Lower lobe of right lung (tissue), 2 donors: ENCODE results near the gene HADHB. TPM values are rescaled to one million over a fixed set of nuclear protein-coding genes. Genes with fewer than 3 reads are reported as not detected.

Experiments used
- ATAC-seq, 2 donors: fragments of 200-7000 bp; cut with Tn5 transposase; one replicate each; pipeline ENCODE4 v1.9.1; 2020 to 2022; ENCODE audit warnings: mild to moderate bottlenecking in 2 of 2, moderate library complexity in 2 of 2
- DNase-seq: peaks from one replicate; pipeline ENCODE4 v3.0.0-alpha.2; 2020
- H3K27ac ChIP-seq: fragments of 200-600 bp; one replicate; pipeline ENCODE4 v1.8.0; 2022
- H3K27me3 ChIP-seq: fragments of 200-600 bp; one replicate; pipeline ENCODE4 v1.8.0; 2022; ENCODE audit warnings: low read depth
- H3K36me3 ChIP-seq: fragments of 200-600 bp; one replicate; pipeline ENCODE4 v1.8.0; 2022; ENCODE audit warnings: mild to moderate bottlenecking
- H3K4me1 ChIP-seq: fragments of 200-600 bp; one replicate; pipeline ENCODE4 v1.8.0; 2022
- H3K4me3 ChIP-seq: fragments of 200-600 bp; one replicate; pipeline ENCODE4 v1.8.0; 2022; ENCODE audit warnings: mild to moderate bottlenecking
- H3K9me3 ChIP-seq: fragments of 200-600 bp; one replicate; pipeline ENCODE4 v1.8.0; 2022
- intact Hi-C: fragments of 100-400 bp; cut with DNase I; formaldehyde crosslinking; loops from one replicate; pipeline ENCODE4 v1.11.0; 2022
- total RNA-seq: library from RNA; stranded (reverse); fragmentation: NEBNext Ultra II Directional; extraction: Animal tissue kit (Norgen Biotek cat#: 25700); gene quantifications from one replicate; pipeline ENCODE4 v1.2.1, GENCODE V29; 2021
- TF ChIP-seq, protein P1 (sequence below): fragments of 200-600 bp; IDR thresholded peaks from one replicate; pipeline ENCODE4 v1.8.0; 2022; ENCODE audit warnings: antibody characterized with exemption, mild to moderate bottlenecking
- donor health status: DM: no; HTN: yes; CAD: no; lungs with severe emphysema.

The HADHB gene
- total RNA-seq, 1 donor from 2014 or later = 119 TPM

DNA sequence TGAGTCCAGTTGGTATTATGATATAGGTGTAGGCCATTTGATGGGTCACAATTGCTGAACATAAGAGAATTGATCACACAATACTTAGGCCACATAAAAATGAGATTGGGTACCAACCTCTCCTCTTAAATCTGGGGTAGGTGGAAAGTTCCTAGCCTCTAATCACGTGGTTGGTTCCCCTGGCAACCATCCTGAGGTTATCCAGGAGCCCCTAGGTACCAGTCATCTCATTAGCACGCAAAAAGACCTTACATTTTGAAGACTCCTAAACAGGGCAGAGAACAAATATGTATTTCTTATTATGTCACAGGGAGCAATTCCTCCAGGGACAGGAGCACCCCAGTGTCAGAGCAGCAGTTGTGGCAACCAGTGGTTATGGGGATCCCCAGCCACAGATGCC, 88.6 kb downstream of the HADHB start:
- Histone ChIP-seq H3K4me3 (no peak overlapping the region), H3K27ac (no peak overlapping the region), H3K4me1 (peaks cover 7% of the 10 kb centered on the region), H3K9me3 (no peaks in the 10 kb centered on the region), H3K27me3 (no peaks in the 10 kb centered on the region), H3K36me3 (no peaks in the 10 kb centered on the region)
- DNase-seq (no peak), ATAC-seq (no peak)
- TF ChIP-seq, protein P1, sequence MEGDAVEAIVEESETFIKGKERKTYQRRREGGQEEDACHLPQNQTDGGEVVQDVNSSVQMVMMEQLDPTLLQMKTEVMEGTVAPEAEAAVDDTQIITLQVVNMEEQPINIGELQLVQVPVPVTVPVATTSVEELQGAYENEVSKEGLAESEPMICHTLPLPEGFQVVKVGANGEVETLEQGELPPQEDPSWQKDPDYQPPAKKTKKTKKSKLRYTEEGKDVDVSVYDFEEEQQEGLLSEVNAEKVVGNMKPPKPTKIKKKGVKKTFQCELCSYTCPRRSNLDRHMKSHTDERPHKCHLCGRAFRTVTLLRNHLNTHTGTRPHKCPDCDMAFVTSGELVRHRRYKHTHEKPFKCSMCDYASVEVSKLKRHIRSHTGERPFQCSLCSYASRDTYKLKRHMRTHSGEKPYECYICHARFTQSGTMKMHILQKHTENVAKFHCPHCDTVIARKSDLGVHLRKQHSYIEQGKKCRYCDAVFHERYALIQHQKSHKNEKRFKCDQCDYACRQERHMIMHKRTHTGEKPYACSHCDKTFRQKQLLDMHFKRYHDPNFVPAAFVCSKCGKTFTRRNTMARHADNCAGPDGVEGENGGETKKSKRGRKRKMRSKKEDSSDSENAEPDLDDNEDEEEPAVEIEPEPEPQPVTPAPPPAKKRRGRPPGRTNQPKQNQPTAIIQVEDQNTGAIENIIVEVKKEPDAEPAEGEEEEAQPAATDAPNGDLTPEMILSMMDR = no peak
- intact Hi-C loops = no loop called here

DNA sequence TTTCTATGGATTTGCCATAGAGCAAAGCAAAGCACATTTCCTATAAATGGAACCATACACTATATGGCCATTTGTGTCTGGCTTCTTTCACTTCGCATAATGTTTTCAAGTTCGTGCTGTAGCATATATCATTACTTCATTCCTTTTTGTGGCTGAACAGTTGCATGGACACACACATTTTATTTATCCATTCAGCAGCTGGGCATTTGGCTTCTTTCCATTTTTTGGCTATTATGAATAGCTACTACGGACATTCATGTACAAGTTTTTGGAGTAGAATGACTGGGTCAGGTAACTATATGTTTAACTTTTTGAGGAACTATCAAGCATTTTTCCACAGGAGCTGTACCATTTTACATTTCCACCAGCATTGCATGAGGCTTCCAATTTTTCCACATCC, 90.5 kb downstream of the HADHB start:
- ATAC-seq (no peak), DNase-seq (no peak)
- Histone ChIP-seq H3K4me3 (no peak overlapping the region), H3K9me3 (no peaks in the 10 kb centered on the region), H3K27me3 (no peaks in the 10 kb centered on the region), H3K4me1 (peaks cover under 1% of the 10 kb centered on the region), H3K27ac (no peak overlapping the region), H3K36me3 (no peaks in the 10 kb centered on the region)
- TF ChIP-seq, protein P1 = no peak
- intact Hi-C loops = no loop called here

DNA sequence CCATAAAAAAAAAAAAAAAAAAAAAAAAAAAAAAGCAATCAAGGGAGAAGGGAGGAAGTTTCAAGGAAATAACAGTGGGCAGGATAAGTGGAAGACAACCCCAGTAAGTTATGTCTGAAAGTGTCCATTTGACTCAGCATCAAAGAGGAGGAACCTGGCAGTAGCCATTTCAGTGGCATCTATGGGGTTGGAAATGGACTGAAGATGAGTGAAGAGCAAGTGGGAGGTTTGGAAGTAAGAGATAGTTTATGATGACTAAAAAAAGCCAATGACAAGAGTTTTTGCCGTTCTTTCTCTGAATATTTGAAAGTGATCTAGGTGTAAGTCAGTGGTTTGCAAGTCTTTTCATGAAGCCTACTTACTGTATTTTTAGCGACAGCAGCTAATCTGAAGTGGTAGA, 92.0 kb downstream of the HADHB start:
- no peak overlapping the region for H3K27ac ChIP-seq
- intact Hi-C loops = no loop called here
- H3K4me3 ChIP-seq = no peak overlapping the region
- H3K4me1 ChIP-seq = no peaks in the 10 kb centered on the region
- TF ChIP-seq, protein P1 = no peak
- ATAC-seq (no peak), DNase-seq (no peak)
- H3K27me3 ChIP-seq = no peaks in the 10 kb centered on the region
- no peaks in the 10 kb centered on the region for H3K36me3 ChIP-seq
- no peaks in the 10 kb centered on the region for H3K9me3 ChIP-seq

GRCh38 chr2:26337298-26337697, 92.6 kb downstream of the HADHB start:
- H3K36me3 ChIP-seq = no peaks in the 10 kb centered on the region
- H3K27ac ChIP-seq = no peak overlapping the region
- no peaks in the 10 kb centered on the region for H3K27me3 ChIP-seq
- no peak for ATAC-seq
- TF ChIP-seq, protein P1 = no peak
- H3K9me3 ChIP-seq = no peaks in the 10 kb centered on the region
- H3K4me3 ChIP-seq = no peak overlapping the region
- intact Hi-C loops = no loop called here
- no peaks in the 10 kb centered on the region for H3K4me1 ChIP-seq
- DNase-seq = no peak

Other genes with a start within 250 kb of the HADHB start
- 113 TPM for gene RAB10, start 210.9 kb upstream of the HADHB start, total RNA-seq
- gene GAREM2, start 71.9 kb upstream of the HADHB start, total RNA-seq = 2.0 TPM
- 130 TPM for gene HADHA, start 307 bp upstream of the HADHB start, total RNA-seq
- gene SELENOI, start 101.2 kb downstream of the HADHB start, total RNA-seq = 13.4 TPM
- 0.35 TPM for gene ADGRF3, start 101.8 kb downstream of the HADHB start, total RNA-seq
- gene DRC1, start 157.0 kb downstream of the HADHB start, total RNA-seq = 6.8 TPM
- gene OTOF, start 233.2 kb downstream of the HADHB start, total RNA-seq = 0.35 TPM